Measurements from ENCODE around the gene FHL3. TPM values are rescaled to one million over a fixed set of nuclear protein-coding genes. Genes with fewer than 3 reads are reported as not detected.
"Not testable (repeated sequence)": the region's sequence is repeated elsewhere in the genome, so short reads cannot be mapped to it uniquely, and the experiment has no call there.

Gene FHL3
- total RNA-seq, 1 donor from 2014 or later, result 23.4 TPM

DNA sequence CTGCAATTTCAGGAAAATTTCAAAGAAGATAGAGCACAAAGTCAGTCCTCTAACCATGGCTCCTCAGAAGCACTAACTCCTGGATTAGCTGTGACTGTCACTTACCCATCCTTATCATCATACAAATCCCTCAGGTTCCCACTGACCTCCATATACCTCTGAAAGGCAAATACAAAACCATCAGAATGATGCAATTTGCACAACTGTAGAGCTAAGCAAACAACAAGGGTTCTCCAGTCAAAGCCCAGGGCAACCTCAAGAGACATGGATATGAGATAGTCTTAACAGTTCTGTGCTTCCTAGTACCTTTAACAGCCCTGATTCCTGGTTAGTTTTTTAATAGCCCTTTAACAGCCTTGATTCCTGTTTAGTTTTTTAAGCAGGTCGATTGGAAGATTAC is 17.6 kb downstream of the FHL3 start:
- no peak for DNase-seq

DNA sequence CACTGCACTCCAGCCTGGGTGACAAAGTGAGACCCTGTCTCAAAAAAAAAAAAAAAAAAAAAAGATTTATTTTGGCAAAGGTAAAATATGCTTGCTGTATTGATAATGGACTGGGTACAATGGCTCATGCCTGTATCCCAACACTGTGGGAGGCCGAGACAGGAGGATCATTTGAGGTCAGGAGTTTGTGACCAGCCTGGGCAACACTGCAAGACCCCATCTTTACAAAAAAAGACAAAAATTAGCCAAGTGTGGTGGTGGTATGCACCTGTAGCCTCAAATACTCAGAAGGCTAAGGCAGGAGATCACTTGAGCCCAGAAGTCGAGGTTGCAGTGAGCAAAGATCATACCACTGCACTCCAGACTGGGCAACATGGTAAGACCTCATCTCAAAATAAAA is 21.8 kb downstream of the FHL3 start:
- no peak for DNase-seq

DNA sequence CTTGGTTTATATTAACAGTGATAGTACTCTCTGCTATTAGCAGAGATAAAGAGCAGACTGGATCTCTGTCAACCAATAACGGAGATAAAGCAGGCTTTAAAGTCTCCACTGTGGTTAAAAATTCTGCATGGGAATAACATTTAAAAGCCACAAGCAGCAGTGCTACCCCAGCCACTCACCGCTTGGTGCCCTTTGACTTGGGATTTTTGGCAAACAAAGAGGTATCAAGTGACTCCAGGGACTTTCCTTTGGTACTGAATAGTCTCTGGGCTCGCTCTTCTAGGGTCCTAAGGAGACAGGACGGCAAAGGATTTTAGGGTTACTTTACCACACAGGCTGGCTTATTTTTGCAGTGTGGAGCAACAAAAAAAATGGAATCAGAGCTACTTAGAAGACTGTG is 26.8 kb downstream of the FHL3 start:
- no peak for DNase-seq

DNA sequence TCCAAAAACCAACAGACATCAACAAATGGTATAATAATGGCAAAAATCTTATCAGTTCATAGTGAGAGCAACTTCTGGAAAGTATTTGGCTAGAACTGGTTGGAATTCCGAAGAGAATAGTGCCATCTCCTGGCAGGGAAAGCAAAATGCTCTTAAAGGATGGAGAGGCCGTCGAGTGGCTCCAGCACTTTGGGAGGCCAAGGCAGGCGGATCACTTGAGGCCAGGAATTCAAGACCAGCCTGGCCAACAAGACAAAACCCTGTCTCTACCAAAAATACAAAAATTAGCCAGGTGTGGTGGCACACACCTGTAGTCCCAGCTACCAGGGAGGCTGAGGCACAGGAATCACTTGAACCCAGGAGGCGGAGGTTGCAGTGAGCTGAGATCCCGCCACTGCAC is 30.2 kb downstream of the FHL3 start:
- not testable (repeated sequence) for DNase-seq

DNA sequence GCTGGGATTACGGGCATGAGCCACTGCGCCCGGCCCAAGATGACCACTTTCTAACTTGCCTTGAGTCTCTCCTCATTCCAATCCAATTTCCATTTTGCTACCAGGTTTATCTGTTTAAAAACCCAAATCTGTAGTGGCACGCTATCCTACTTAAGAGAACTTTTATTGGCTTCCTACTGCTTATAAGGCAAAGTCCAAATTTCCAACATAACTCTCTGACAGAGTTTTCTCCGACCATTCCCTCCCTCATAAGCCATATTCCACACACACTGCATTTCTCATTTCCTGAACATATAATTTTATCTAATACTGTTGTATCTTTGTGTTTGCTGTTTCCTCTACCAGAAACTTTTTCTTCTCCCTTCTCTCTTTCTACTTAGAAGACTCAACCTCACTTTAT is 30.7 kb downstream of the FHL3 start:
- DNase-seq, result no peak

DNA sequence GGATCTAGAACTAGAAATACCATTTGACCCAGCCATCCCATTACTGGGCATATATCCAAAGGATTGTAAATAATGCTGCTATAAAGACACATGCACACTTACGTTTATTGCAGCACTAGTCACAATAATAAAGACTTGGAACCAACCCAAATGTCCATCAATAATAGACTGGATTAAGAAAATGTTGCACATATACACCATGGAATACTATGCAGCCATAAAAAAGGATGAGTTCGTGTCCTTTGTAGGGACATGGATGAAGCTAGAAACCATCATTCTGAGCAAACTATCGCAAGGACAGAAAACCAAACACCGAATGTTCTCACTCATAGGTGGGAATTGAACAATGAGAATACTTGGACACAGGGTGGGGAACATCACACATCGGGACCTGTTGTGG is 31.6 kb downstream of the FHL3 start:
- DNase-seq, result not testable (repeated sequence)

DNA sequence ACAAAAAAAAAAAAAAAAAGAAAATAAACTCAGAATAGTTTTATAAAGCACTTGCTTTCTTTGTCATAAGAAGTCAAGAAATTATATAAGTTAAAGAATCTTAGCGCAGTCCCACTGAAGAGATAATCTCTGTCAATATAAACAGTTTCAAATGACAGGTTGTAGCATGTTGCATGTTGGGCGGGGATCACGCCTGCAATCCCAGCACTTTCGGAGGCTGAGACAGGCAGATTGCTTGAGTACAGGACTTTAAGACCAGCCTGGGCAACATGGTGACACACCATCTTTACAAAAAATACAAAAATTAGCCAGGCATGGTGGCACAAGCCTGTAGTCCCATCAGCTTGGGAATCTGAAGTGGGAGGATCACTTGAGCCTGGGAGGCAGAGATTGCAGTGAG is 40.0 kb downstream of the FHL3 start:
- no peak for DNase-seq

DNA sequence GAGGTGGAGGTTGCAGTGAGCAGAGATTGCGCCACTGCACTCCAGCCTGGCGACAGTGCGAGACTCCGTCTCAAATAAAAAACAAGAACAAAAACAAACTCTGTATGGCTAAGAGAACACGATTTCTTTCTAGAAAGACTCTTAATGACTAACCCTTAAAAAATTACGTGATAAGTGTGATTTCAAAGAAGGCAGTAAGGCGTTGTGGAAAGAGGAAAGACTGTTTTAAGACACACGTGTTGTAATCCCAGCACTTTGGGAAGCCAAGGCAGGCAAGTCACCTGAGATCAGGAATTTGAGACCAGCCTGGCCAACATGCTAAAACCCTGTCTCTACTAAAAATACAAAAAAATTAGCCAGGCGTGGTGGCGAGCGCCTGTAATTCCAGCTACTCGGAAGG is 41.2 kb downstream of the FHL3 start:
- DNase-seq, result not testable (repeated sequence)

DNA sequence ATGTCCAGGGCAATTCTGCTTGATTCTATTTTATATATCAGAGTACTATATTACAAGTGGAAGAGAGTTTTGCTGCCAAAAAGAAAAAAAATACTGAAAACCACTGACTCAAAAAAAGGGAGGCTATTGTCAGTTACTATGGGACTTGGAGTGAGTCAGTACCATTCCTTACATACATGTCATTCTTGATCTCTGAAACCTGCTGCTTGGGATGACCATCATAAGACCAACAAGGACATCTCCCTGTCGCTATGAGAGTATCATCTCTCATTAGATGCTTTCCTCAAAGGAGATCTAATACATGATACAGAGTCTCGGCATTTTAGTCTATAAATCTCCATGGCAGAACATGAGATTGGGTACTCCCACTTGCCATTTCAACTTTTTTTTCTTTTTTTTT is 46.6 kb downstream of the FHL3 start:
- no peak for DNase-seq

DNA sequence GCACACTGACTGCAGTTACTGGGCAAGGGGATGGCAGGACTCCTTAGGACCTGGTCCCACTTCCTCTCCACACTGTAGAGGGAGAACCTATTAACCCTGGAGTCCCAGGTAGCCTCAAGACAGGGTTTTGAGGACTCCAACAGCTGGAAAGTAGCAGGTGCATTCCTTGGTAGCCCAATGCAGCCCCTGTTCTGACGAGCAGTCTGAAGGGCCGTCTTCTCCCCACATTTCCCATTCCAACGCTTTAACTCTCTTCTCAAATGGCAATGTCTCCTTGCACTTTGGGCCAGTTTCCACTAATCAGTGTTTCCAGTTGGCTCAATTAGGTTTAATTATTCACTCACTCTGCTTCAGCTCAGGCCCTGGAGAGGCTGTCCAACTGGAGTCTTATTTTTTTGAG is 49.6 kb downstream of the FHL3 start:
- no peak for DNase-seq

DNA sequence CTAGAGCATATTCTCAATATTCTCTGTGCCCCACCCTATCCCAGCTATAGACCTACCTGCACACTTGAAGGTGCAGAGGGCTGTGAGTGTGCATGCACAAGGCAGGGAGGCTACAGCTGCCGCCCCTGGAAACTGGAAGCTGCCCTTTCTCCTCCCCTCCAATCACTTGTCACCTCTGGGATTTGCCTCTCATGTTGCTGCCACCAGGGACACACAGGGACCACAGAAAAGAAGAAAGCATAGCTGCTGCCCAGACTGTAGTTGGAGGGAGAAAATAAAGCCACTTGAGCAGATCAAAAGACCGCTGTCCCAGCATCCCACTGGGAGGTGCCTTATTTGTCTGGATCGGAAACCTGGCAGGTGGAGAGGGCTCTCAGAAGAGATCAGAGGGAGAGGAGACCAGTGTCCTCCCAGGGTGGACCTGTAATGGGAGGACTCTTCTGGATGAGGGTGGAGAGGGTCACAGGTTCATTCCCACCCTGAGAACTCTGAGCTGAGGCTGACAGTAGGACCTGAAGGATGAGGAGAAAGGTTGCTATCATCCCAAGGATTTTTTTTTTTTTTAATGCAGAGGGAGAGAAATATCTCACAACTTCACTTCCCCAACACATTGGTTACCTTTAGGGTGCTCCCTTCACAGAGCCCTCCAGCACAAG is 50.9 kb downstream of the FHL3 start:
- DNase-seq, result no peak

DNA sequence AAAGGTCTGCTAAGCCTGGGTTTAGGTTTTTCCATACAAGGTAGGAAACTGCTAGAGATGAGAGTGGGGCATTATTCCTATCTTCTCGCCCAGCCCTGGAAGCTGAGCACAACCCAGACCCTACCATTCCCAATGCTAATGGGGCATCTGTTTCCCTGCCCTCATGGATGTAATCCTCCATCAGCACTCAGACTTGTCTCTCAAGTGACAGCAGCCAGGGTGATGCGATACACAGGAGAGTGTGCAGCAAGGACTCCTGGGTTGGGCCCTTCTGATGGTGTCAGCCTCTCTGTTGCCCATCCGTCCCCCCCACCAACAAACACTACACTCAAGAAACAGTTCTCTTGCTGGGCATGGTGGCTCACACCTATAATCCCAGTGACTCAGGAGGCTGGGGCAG is 52.6 kb downstream of the FHL3 start:
- DNase-seq, result no peak

DNA sequence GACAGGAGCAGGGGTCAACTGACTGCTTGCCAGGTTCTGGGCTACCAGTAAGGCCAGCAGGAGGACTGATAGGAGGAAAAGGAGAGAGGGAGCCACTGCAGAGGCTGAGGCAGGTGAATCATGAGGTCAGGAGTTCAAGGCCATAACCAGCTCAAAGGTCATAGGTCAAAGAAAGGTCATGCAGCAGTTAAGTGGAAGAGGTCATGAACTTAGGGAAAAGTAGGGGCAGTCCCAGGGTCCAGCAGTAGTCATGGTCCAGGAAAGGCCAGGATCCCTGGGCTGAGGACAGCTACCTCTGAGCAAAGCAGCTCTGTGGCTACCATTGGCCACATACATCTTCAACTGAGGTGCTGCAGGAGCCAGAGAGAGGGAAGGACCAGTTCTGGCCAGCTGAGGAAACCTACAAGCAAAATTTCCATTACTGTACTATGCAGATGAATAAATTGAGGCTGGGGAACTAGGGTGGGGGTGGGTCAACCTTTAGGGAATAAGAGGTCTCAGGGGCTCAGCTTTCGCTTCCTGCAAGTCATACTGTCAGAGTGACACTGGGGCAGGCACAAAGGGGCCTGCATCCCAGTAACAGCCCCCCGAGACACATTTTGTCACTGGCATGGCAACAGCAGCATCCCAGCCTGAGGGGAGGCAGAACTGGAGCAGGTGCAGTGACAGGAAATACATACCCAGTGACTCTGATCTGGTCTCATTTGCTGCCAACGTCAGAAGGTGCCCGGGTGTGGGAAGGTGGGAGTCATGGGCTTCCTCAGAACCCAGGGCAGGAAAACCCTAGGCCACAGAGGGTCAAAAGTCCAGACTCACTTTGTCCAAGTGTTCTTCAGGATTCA is 53.3 kb downstream of the FHL3 start:
- no peak for DNase-seq

DNA sequence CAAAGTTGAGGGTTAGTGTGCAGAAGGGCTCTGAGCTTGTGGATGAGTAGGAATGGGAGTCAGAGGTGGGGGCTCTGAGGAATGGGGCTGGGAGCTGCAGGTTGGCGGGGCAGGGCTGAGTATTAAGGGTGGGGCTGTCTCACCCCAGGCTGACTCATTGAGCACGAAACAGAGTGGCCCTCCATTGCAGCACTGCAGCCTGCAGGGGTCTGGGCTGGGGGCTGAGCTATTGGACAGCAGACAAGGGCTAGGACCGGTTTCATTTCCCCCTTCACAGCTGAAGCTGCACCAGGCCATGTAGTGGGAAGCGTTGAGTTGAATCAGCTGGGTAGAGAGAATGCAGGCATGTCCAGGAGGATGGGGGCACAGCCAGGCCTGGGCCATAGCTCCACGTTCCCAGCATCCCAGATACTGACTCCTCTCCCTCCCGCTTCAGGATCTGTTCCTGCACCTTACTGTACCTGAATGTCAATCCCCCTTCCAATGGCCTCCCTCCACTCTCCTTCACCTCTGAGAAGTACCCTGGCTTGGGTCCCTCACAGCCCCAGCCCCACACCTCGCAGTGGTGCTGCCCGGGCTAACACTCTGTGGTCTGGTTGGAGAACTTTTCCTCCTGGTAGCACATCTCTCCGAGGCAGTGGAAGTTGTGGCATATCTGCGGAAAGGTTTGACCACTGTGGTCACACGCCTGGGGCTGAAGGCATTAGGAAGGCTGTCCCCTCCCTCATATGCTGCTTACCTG is 54.1 kb downstream of the FHL3 start:
- no peak for DNase-seq

DNA sequence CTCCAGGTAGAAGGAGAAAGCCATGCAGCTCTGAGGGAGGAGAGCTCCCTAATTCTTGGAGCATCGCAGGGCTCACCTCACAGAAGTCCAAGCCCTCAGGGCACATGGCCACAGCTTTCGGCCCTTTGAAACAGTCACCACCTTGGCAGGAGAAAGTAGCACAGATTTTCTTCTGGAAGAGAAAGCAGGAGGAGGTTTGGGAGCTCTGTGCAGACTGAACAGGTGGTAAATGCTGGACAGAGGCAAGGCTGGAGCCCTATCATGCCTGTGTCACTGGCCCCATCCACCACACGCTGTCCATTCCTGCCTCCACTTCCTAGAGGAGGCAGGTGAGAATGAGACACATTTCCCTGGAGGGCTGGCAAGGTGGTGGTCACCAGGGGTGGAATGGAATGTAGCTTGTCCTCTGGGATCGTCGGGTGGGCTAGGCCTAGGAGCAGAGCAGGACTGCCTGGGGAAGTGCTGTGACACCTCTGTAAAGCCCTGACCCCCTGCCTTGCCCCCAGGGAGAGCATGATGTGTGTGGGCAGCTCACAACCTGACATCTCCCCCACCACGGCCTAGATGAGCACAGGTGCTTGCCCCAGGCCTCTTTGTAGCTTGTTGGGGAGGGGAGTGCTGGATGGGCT is 55.7 kb downstream of the FHL3 start:
- no peak for DNase-seq

DNA sequence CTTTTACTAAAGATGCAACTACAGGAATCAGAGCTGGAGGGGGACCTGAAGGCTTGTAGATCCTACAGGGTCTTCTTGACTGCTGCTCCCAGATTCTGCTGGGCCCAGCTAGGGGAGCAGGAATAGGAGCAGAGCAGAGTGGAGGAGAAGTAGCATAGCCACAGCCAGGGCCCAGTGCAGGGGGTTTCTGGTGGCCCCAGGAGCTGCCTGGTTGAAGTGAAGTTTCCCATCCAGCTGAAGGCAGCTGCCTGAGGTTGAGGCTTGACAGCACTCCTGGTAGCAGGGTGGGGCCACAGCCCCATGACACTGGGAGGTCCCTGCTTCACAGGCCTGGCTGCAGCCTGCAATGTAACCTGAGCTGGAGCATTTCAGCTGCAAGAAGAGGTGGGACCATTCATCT is 56.5 kb downstream of the FHL3 start:
- no peak for DNase-seq

DNA sequence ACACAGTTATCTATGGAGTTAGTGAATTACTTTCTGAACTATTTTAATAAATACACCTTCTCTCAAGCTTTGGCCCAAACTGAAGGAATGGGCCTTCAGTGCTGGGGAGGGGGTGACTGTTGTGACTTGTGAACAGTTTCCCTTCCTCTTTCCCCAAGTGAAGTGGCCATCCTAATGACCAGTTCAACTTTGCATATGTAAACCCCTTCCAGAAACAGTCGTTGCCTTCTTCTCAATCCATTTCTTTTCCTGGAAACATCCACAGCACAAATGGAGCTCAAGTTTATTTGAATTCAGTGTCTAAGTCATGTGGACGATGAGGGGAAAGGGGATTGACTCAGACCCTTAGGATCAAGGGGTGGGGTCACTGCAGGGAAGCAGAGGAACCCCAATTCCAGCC is 57.1 kb downstream of the FHL3 start:
- DNase-seq, result no peak

DNA sequence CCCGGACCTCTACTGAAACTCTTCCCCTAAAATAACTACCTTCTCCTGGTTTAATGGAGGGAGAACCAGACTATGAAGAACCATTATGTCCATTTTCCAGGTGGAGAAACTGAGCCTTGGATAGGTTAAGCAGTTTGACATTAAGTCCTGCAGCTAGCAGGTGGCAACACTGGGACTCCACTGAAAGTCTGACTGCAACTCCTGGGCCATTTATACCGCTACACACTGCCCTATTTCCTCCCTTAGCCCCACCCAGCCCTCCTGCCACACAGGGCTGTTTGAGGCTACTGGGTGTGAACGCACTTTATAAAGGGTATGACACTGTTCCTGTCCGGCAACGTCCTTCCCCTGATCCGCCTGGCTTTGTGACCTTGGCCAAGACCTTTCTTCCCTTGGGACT is 58.0 kb downstream of the FHL3 start:
- DNase-seq, result no peak
